Muscle layer of colon (tissue), 2 donors: Measurements from ENCODE around the gene ILDR1.
"Not testable (repeated sequence)": the region's sequence is repeated elsewhere in the genome, so short reads cannot be mapped to it uniquely, and the experiment has no call there.

Source experiments
- H3K27ac ChIP-seq: one replicate; pipeline ENCODE4 v1.7.0; 2013; ENCODE audit warnings: low read depth, mild to moderate bottlenecking, low read length, moderate library complexity
- H3K27me3 ChIP-seq, 2 donors: one replicate each; pipeline ENCODE4 v1.7.0; 2013; ENCODE audit warnings: low read length in 2 of 2, mild to moderate bottlenecking in 2 of 2; ENCODE audit not compliant: insufficient read depth in 2 of 2, control insufficient read depth in 1 of 2
- H3K36me3 ChIP-seq: one replicate; pipeline ENCODE4 v1.7.0; 2013; ENCODE audit warnings: mild to moderate bottlenecking, low read length; ENCODE audit not compliant: insufficient read depth
- H3K4me1 ChIP-seq: one replicate; pipeline ENCODE4 v1.7.0; 2013; ENCODE audit warnings: mild to moderate bottlenecking, low read length; ENCODE audit not compliant: insufficient read depth
- H3K4me3 ChIP-seq, 2 donors: one replicate each; pipeline ENCODE4 v1.7.0; 2013; ENCODE audit warnings: low read length in 2 of 2, low read depth in 1 of 2, mild to moderate bottlenecking in 1 of 2, moderate library complexity in 1 of 2
- H3K9ac ChIP-seq: one replicate; pipeline ENCODE4 v1.7.0; 2013; ENCODE audit warnings: low read length
- H3K9me3 ChIP-seq: one replicate; pipeline ENCODE4 v1.7.0; 2013; ENCODE audit warnings: mild to moderate bottlenecking, low read length
- donor health status: abdominal sarcoma.
- donor health status: Adenocarcinoma of cecum.

ILDR1 gene

DNA sequence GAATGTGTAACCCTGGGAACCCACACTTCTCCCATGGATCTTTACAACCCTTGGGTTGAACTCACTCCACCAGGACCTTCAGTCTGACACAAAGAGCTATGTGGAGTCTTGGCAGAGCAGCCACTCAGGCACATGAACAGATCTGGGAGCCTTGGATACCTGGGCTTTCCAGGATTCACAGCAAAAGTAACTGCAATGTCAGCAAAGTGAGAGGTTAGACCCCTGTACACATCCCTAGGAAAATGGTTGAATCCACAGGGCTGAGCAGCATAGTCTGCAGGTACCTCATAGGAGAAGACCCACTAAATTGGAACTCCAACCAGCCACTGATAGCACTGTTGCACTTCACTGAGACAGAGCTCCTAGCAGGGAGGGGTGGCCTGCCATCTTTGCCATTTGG, 59.6 kb downstream of the ILDR1 start:
- H3K4me1 ChIP-seq: no peaks in the 10 kb centered on the region
- no peak overlapping the region for H3K9ac ChIP-seq
- H3K9me3 ChIP-seq: no peaks in the 10 kb centered on the region
- H3K27ac ChIP-seq: no peak overlapping the region
- H3K27me3 ChIP-seq: no peaks in the 10 kb centered on the region
- H3K36me3 ChIP-seq: no peaks in the 10 kb centered on the region
- no peak overlapping the region for H3K4me3 ChIP-seq

DNA sequence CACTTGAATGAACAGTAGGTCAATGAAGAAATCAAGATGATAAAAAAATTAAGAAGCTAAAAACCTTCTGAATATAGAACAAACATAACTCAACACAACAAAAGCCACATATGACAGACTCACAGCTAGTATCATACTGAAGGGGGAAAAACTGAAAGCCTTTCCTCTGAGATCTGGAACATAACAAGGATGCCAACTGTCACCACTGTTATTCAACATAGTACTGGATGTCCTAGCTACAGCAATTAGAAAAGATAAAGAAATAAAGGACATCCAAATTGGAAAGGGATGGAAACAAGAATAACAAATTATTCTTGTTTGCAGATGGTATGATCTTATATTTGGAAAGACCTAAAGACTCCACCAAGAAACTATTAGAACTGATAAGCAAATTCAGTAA, 60.8 kb downstream of the ILDR1 start:
- Histone ChIP-seq H3K9ac (no peak overlapping the region), H3K36me3 (no peaks in the 10 kb centered on the region), H3K4me1 (no peaks in the 10 kb centered on the region), H3K27ac (no peak overlapping the region), H3K27me3 (no peaks in the 10 kb centered on the region), H3K9me3 (no peaks in the 10 kb centered on the region), H3K4me3 (no peak overlapping the region)

DNA sequence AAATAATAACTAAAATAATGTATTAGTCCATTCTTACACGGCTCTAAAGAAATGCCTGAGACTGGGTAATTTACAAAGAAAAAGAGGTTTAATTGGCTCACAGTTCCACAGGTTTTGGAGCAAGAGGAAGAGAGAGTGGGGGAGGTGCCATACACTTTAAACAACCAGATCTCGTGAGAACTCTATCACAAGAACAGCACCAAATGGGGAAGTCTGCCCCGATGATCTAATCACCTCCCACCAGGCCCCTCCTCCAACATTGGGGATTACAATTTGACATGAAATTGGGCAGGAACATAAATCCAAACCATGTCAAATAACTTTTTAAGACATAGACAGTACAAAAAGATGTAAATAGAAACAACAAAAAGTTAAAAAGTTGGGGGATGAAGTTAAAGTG, 63.2 kb downstream of the ILDR1 start:
- H3K36me3 ChIP-seq: no peaks in the 10 kb centered on the region
- no peak overlapping the region for H3K27ac ChIP-seq
- H3K27me3 ChIP-seq: no peaks in the 10 kb centered on the region
- H3K9me3 ChIP-seq: no peaks in the 10 kb centered on the region
- no peaks in the 10 kb centered on the region for H3K4me1 ChIP-seq
- no peak overlapping the region for H3K9ac ChIP-seq
- no peak overlapping the region for H3K4me3 ChIP-seq

DNA sequence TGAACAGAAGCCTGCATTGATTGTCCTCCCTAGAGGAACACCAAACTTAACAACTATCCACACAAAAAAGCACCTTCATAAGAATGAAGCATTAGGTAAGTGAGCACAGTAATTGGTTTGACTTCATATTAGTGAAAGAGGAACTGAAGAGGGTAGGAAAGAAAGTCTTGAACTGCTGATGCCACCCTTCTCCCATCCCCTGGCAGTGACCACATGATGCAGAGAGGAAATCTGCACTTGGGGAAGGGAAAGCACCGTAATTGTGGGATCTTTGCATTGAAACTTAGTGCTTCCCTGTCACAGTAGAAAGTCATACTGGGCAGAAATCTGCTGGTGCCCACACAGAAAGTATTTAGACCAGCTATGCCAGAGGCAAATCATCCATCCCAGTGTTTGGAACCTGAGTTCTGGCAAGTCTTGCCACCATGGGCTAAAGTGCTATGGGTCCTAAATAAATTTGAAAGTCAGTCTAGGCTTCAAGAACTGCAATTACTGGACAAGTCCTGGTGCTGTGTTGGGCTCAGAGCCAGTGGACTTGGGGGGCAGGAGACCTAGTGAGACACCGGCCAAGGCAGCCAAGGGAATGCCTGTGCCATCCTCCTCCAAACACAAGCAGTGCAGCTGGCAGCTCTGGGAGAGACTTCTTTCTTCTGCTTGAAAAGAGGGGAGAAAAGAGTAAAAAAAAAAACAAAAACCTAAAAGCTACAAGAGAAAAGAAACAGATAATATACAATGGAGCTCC, 64.2 kb downstream of the ILDR1 start:
- no peaks in the 10 kb centered on the region for H3K9me3 ChIP-seq
- no peak overlapping the region for H3K4me3 ChIP-seq
- H3K4me1 ChIP-seq: no peaks in the 10 kb centered on the region
- no peaks in the 10 kb centered on the region for H3K27me3 ChIP-seq
- H3K36me3 ChIP-seq: no peaks in the 10 kb centered on the region
- H3K27ac ChIP-seq: no peak overlapping the region
- H3K9ac ChIP-seq: no peak overlapping the region

DNA sequence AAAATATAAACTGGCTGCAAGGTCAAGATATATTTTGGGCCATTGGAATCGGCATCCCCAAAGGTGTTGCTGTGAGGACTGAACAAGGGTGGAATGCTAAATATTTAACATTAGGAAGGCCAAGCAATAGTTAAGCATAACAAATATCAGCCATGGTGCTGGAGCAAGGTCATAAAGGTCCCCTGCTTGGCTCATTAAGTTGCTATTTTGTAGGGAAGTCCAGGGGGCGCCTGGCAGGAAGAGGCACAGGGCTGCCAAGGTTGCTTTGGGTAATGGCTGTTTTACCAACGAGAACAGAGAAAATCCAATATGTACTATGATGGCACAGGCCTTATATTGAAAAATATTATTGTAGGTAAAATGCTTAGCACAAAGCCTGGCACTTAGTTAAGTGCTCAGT, 65.7 kb downstream of the ILDR1 start:
- no peaks in the 10 kb centered on the region for H3K27me3 ChIP-seq
- no peak overlapping the region for H3K4me3 ChIP-seq
- no peak overlapping the region for H3K9ac ChIP-seq
- H3K9me3 ChIP-seq: no peaks in the 10 kb centered on the region
- no peak overlapping the region for H3K27ac ChIP-seq
- H3K36me3 ChIP-seq: no peaks in the 10 kb centered on the region
- no peaks in the 10 kb centered on the region for H3K4me1 ChIP-seq

DNA sequence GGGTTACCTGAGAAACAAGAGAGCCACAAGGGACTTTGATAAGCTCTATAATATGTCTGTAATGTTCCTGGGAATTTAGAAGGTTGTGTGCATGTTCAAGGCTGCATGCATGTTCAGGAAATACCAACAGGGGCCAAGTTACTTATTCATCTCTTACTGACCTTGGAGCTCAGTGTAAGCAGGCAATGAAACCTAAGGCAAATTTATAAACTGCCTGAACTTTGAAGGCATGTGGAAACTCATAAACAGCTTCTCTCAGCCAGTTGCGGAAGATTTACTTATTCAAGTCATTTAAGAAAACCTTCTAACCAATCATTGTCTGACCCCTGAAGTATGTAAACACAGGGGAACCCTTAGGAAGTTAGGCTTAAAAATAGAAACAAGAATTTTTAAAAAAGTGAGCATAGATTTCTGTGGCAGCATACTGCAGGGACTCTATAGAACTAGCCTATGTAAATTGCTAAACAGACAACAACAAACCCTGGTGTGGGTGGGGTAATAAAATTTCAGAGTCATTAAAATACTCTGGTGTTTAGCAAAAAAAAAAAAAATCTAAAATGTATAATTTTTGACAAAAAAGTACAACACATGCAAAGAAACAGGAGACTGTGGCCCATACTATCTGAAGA, 70.6 kb downstream of the ILDR1 start:
- Histone ChIP-seq H3K36me3 (no peaks in the 10 kb centered on the region), H3K27ac (no peak overlapping the region), H3K4me3 (no peak overlapping the region), H3K9me3 (no peaks in the 10 kb centered on the region), H3K9ac (no peak overlapping the region), H3K4me1 (no peaks in the 10 kb centered on the region), H3K27me3 (no peaks in the 10 kb centered on the region)

DNA sequence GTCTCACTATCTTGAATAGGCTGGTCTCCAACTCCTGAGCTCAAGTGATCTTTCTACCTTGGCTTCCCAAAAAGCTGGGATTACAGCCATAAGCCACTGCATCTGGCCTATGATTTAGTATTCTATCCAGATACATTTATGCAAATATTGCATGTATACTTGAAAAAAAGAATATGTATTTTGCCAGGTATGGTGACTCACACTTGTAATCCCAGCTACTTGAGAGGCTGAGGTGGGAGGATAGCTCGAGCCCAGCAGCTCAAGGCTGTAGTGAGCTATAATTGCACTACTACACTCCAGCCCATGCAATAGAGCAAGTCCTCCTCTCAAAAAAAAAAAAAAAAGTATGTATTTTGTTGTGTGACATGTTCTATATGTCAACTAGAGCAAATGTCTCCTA, 73.4 kb downstream of the ILDR1 start:
- H3K4me1 ChIP-seq: no peaks in the 10 kb centered on the region
- H3K9ac ChIP-seq: no peak overlapping the region

DNA sequence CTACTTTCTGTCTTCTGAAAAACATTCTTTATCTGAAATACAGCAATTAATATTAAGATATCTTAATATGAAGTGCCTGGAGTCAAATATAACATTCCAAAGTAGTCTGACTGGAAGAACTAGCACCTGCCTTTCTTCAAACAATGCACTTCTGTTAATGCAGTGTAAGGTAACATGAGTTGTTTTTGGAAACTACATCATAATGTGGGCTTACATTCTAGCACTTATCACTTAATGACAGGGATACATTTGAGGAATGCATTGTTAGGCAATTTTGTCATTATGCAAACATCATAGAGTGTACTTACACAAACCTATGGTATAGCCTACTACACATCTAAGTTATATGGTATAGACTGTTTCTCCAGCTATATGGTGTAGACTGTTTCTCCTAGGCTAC, 78.6 kb downstream of the ILDR1 start:
- Histone ChIP-seq H3K4me3 (no peak overlapping the region), H3K27me3 (no peaks in the 10 kb centered on the region)

More for the DNA sequence above, 73.4 kb downstream of the ILDR1 start:
- H3K36me3 ChIP-seq: no peaks in the 10 kb centered on the region
- H3K4me3 ChIP-seq: no peak overlapping the region
- no peaks in the 10 kb centered on the region for H3K9me3 ChIP-seq
- H3K27me3 ChIP-seq: no peaks in the 10 kb centered on the region
- H3K27ac ChIP-seq: no peak overlapping the region

DNA sequence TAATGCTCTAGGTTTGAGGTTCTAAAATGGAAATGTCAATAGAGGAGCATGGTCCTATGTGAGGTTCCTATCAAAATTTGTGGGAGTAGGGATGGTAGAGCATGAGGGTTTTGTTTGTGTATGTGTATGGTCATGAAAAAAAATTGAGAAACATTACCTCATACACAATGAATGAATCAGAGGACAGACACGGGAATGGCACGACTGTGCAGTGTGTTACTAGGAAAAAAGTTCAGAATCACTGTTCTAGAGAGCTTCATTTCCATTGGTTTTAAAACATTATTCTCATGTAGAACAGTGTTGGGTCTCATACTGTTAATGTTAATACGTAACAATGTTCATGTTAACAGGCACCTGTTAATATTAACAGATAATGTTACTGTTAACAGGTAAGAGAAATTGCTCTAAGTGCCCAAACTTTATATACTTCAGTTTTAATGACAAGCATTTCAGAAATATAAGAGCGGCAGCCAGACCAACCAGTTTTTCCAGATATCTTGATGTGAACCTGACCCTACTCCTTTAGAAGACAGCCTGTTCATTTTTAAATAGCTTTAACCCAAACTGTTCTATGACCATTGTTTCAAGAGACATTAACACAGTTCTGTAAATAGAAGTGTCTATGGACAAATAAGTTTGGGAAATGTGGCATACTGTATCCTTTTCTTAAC, 79.8 kb downstream of the ILDR1 start:
- no peaks in the 10 kb centered on the region for H3K36me3 ChIP-seq
- no peaks in the 10 kb centered on the region for H3K4me1 ChIP-seq
- H3K27ac ChIP-seq: no peak overlapping the region
- H3K4me3 ChIP-seq: no peak overlapping the region
- no peaks in the 10 kb centered on the region for H3K9me3 ChIP-seq
- no peaks in the 10 kb centered on the region for H3K27me3 ChIP-seq
- H3K9ac ChIP-seq: no peak overlapping the region

More for the DNA sequence above, 78.6 kb downstream of the ILDR1 start:
- no peak overlapping the region for H3K27ac ChIP-seq
- no peaks in the 10 kb centered on the region for H3K9me3 ChIP-seq
- H3K9ac ChIP-seq: no peak overlapping the region
- H3K4me1 ChIP-seq: no peaks in the 10 kb centered on the region
- no peaks in the 10 kb centered on the region for H3K36me3 ChIP-seq

DNA sequence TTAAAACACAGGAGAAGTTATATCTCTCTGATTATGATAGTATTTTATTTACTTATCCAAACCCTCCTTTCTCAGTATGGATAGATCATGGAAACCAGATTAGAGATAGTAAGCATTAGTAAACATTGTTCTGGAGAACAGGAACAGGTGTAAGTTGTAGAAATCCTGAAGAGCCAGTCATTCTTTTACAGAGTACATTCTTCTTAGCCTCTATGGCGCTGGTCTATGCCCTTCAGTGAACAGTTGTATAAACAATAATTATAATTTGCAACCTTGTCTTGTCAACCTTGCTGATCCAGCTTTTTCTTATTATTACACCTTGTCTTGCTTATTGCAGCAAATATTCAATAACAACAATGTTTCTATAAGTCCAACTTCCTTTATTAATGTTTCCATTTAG, 80.5 kb downstream of the ILDR1 start:
- H3K4me3 ChIP-seq: no peak overlapping the region
- no peaks in the 10 kb centered on the region for H3K27me3 ChIP-seq
- H3K9me3 ChIP-seq: no peaks in the 10 kb centered on the region
- no peaks in the 10 kb centered on the region for H3K36me3 ChIP-seq
- H3K9ac ChIP-seq: no peak overlapping the region
- no peak overlapping the region for H3K27ac ChIP-seq
- H3K4me1 ChIP-seq: no peaks in the 10 kb centered on the region

DNA sequence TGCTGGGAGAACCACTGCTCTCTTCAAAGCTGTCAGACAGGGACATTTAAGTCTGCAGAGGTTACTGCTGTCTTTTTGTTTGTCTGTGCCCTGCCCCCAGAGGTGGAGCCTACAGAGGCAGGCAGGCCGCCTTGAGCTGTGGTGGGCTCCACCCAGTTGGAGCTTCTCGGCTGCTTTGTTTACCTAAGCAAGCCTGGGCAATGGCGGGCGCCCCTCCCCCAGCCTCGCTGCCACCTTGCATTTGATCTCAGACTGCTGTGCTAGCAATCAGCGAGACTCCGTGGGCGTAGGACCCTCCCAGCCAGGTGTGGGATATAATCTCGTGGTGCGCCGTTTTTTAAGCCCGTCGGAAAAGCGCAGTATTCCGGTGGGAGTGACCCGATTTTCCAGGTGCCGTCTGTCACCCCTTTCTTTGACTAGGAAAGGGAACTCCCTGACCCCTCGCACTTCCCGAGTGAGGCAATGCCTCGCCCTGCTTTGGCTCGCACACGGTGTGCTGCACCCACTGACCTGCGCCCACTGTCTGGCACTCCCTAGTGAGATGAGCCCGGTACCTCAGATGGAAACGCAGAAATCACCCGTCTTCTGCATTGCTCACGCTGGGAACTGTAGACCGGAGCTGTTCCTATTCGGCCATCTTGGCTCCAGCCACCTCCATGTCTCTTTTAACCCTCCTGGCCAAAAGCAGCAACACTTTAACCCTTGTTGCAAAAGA, 83.7 kb downstream of the ILDR1 start:
- not testable (repeated sequence) for H3K4me3 ChIP-seq, H3K9me3 ChIP-seq, H3K36me3 ChIP-seq, H3K9ac ChIP-seq, H3K27ac ChIP-seq, H3K27me3 ChIP-seq, H3K4me1 ChIP-seq
